Measurements from ENCODE around the gene SLC6A11.

SLC6A11 gene

DNA sequence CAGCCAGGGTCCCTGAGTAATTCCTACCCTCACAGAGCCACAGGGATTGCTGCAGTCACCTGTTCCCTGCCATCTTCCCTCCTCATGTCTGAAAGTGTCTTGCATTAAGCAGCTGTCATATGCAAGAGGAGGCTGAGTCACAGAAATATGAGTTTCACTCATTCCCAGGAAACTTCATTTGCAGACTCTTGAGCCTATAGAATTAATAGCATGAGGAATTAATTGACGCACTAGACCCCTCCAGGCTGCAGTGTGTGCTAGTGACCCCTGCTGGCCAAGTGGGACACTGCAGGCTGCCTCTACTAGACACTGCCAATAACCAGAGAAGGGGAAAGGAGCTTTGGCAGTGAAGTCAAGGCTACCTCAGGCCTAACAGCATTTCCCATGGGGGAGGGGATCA is 125.9 kb downstream of the SLC6A11 start:
- Histone ChIP-seq H3K36me3 (no peaks in the 10 kb centered on the region), H3K27ac (no peak overlapping the region), H3K4me3 (no peak overlapping the region), H3K9me3 (no peaks in the 10 kb centered on the region), H3K4me1 (no peaks in the 10 kb centered on the region), H3K27me3 (peaks cover 0 to 8% of the 10 kb centered on the region in 2 donors)
- intact Hi-C loops (cut with DNase I; ENCODE audit: low total_unique reads), result no loop called here
- TF ChIP-seq, protein P1, sequence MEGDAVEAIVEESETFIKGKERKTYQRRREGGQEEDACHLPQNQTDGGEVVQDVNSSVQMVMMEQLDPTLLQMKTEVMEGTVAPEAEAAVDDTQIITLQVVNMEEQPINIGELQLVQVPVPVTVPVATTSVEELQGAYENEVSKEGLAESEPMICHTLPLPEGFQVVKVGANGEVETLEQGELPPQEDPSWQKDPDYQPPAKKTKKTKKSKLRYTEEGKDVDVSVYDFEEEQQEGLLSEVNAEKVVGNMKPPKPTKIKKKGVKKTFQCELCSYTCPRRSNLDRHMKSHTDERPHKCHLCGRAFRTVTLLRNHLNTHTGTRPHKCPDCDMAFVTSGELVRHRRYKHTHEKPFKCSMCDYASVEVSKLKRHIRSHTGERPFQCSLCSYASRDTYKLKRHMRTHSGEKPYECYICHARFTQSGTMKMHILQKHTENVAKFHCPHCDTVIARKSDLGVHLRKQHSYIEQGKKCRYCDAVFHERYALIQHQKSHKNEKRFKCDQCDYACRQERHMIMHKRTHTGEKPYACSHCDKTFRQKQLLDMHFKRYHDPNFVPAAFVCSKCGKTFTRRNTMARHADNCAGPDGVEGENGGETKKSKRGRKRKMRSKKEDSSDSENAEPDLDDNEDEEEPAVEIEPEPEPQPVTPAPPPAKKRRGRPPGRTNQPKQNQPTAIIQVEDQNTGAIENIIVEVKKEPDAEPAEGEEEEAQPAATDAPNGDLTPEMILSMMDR (IDR thresholded peaks at IDR 0.05), result peak; percentile 19 to 27
- no peak for DNase-seq

DNA sequence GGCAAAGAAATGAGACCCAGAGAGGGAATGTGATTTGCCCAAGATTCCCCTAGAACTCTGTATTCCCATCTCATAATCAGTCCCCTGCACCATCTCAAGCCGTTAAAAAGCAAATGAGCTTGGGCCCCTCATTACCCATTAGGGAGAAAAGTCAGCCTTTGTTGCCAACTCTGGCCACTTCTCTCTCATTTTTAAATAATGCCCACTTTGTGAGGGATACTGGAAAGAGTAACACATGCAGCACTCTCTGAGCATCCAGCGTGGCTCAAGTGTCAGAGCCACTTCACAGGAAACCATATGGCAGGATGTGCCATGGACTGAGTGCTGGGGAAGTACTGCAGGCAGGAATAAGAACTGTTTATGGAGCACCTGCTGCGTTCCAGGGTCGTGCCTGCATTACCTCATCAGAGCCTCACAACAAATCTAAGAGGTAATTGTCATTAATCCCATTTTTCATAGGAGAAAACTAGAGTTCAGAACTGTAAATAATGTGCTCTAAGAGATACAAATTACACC is 126.7 kb downstream of the SLC6A11 start:
- Histone ChIP-seq H3K4me1 (no peaks in the 10 kb centered on the region), H3K4me3 (no peak overlapping the region), H3K27me3 (peaks cover 0 to 3% of the 10 kb centered on the region in 2 donors), H3K27ac (no peak overlapping the region), H3K9me3 (no peaks in the 10 kb centered on the region), H3K36me3 (no peaks in the 10 kb centered on the region)
- TF ChIP-seq, protein P1 (IDR thresholded peaks at IDR 0.05), result no peak
- DNase-seq, result no peak
- intact Hi-C loops (cut with DNase I; ENCODE audit: low total_unique reads), result no loop called here

DNA sequence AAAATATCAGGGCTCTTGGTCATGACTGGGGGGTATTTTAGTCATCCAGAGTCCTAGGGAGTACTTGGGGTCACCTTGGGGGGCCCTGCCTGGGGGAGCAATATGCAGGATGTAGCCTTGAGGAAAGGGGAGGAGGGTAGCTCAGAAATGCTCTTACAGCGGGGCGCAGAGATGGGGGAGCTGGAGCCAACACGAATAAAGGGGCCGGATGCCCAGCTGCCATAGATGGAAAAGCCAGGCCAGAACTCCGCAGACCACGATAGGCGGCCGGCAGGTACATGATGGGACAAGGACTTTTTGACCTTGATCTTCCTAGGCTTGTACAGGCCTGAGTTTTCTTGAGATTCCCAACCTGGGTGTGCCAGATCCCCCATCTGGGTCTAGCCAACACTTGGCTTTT is 128.8 kb downstream of the SLC6A11 start:
- H3K27me3 ChIP-seq, result peaks cover 0 to 3% of the 10 kb centered on the region in 2 donors
- no peaks in the 10 kb centered on the region for H3K4me1 ChIP-seq
- no peaks in the 10 kb centered on the region for H3K36me3 ChIP-seq
- TF ChIP-seq, protein P1 (IDR thresholded peaks at IDR 0.05), result no peak
- intact Hi-C loops (cut with DNase I; ENCODE audit: low total_unique reads), result no loop called here
- DNase-seq, result no peak
- no peak overlapping the region for H3K4me3 ChIP-seq
- no peak overlapping the region for H3K27ac ChIP-seq
- no peaks in the 10 kb centered on the region for H3K9me3 ChIP-seq

DNA sequence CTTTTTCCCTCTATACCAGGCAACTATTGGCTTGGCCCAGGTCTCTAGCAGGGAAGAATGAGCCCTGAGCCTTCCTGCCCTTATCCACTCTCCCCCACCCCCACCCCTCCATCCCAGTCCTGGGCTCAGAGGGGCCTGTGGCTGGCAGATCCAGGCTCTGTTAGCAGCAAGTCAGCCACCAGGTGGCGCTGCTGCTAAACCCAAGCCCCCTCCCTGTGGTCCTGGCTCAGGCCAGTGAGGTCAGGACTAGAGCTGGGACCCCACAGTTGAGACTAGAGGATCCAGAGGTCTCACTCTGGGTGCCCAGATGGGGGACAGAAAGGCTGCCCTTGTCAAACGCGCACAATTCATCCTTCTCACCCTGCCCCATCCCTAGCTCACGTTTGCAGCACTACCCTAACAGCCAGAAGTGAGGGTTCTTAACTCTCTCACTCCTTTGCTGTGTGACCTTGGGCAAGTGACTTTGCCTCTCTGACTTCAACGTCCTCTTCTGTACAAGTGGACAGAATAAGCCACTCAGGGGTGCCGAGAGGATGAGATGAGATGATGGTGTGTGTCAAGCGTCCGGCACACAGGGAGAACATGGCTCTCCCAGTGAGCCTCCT is 129.8 kb downstream of the SLC6A11 start:
- TF ChIP-seq, protein P1 (IDR thresholded peaks at IDR 0.05), result peak; percentile 69 to 78
- no peak overlapping the region for H3K27ac ChIP-seq
- no peak overlapping the region for H3K4me3 ChIP-seq
- H3K9me3 ChIP-seq, result no peaks in the 10 kb centered on the region
- H3K27me3 ChIP-seq, result peaks cover 0 to 3% of the 10 kb centered on the region in 2 donors
- intact Hi-C loops (cut with DNase I; ENCODE audit: low total_unique reads), result loop anchor here (2.0 kb wide), 1 partner anchor 113 kb away; no protein-coding TSS in a partner anchor
- DNase-seq, result peak in 1 of 2 donors; percentile 38
- no peaks in the 10 kb centered on the region for H3K4me1 ChIP-seq
- no peaks in the 10 kb centered on the region for H3K36me3 ChIP-seq

DNA sequence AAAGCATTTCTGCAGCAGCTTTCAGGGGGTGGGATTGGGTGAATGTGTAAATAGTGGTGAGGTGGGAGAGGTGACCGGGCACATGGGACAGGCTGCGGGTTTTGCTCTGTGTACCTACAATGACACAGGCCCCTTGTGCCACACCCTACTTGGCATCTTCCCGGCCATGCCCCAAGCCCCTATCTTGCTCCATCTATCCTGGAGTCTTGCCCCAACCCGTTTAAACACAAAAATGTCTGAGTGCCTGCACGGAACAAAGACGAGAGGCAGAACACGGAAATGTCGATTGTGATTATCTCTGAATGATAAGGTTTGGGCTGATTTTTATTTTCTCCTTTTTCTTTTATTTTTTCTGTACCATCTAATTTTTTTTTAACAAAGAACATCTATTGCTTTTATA is 130.5 kb downstream of the SLC6A11 start:
- TF ChIP-seq, protein P1 (IDR thresholded peaks at IDR 0.05), result no peak
- intact Hi-C loops (cut with DNase I; ENCODE audit: low total_unique reads), result loop anchor here (2.0 kb wide), 1 partner anchor 112 kb away; no protein-coding TSS in a partner anchor
- no peak overlapping the region for H3K4me3 ChIP-seq
- peaks cover 0 to 3% of the 10 kb centered on the region in 2 donors for H3K27me3 ChIP-seq
- H3K36me3 ChIP-seq, result no peaks in the 10 kb centered on the region
- no peak for DNase-seq
- no peaks in the 10 kb centered on the region for H3K9me3 ChIP-seq
- no peaks in the 10 kb centered on the region for H3K4me1 ChIP-seq
- no peak overlapping the region for H3K27ac ChIP-seq

Data from tibial artery (tissue), 4 donors.